Measurements from ENCODE around the gene SCUBE1. TPM values are rescaled to one million over a fixed set of nuclear protein-coding genes. Genes with fewer than 3 reads are reported as not detected.

Gene SCUBE1
- total and polyA plus RNA-seq, 2 of the 4 experiments (the other 2 are of a cell fraction) = not detected

- no peak overlapping the region for H4K91ac ChIP-seq (ENCODE audit: insufficient read depth, low read depth, low read length)
- H3K14ac ChIP-seq (replicated peaks; ENCODE audit: low read depth, low read length) = no peak overlapping the region
- H3K9ac ChIP-seq (ENCODE audit: low read depth, low read length) = no peak overlapping the region
- no peak overlapping the region for H2AK9ac ChIP-seq (replicated peaks; ENCODE audit: low read depth, low read length, poor library complexity)
- no peak overlapping the region for H2BK5ac ChIP-seq (ENCODE audit: low read depth, low read length, poor library complexity, severe bottlenecking)
- BruUV-seq (replicated peaks) = no TSS peak
- H3K79me1 ChIP-seq (ENCODE audit: low read depth in 1 of 2, low read length in 2 of 2) = no peaks in the 10 kb centered on the region
- ChIA-PET POLR2A (ENCODE audit: unreplicated experiment) (no interaction called here), CTCF (no interaction called here)
- DNase-seq = no peak
- H4K8ac ChIP-seq (ENCODE audit: low read depth in 2 of 2, low read length in 2 of 2) = no peak overlapping the region
- no peaks in the 10 kb centered on the region for H4K20me1 ChIP-seq (ENCODE audit: insufficient read depth, low read length)
- WGBS, 2 experiments (ENCODE audit: extremely low coverage in 2 of 2, insufficient read length in 1 of 2) = 67% methylated on average over 3 of the region's 21 CpGs; no CpG with 5 or more reads in 1 of the 2 experiments
- no peak overlapping the region for H3K27ac ChIP-seq (ENCODE audit: insufficient read depth, low read length)
- no peak overlapping the region for H2BK120ac ChIP-seq (ENCODE audit: low read depth, low read length)
- no peak overlapping the region for H3K56ac ChIP-seq (ENCODE audit: extremely low read depth, insufficient read depth, low read length)
- in situ Hi-C loops (cut with MboI; ENCODE audit: low sequenced_read_pairs) = no loop called here
- no peaks in the 10 kb centered on the region for H3K9me3 ChIP-seq (ENCODE audit: control insufficient read depth, insufficient read depth, low read length)
- no peak overlapping the region for H3K4me2 ChIP-seq (ENCODE audit: low read depth, low read length)
- dilution Hi-C loops (cut with HindIII; ENCODE audit: low sequenced_read_pairs, unreplicated experiment) = no loop called here
- H3K4ac ChIP-seq (ENCODE audit: low read depth, low read length) = no peak overlapping the region
- H3K36me3 ChIP-seq (ENCODE audit: control insufficient read depth, insufficient read depth, low read length) = no peaks in the 10 kb centered on the region
- H2BK20ac ChIP-seq (ENCODE audit: low read depth, low read length) = no peak overlapping the region
- H4K5ac ChIP-seq (ENCODE audit: low read depth, low read length) = no peak overlapping the region
- intact Hi-C loops (cut with micrococcal nuclease) = no loop called here
- H2AFZ ChIP-seq (replicated peaks; ENCODE audit: low read length, poor library complexity) = no peak overlapping the region
- no peak overlapping the region for H3K23ac ChIP-seq (ENCODE audit: low read depth, low read length)
- H3K27me3 ChIP-seq (ENCODE audit: control insufficient read depth, insufficient read depth, low read length) = peaks cover 36% of the 10 kb centered on the region
- no peak overlapping the region for H3K18ac ChIP-seq (ENCODE audit: low read depth, low read length)
- H2BK15ac ChIP-seq (ENCODE audit: low read depth, low read length) = no peak overlapping the region
- H3K9me1 ChIP-seq (ENCODE audit: insufficient read depth, low read length) = no peaks in the 10 kb centered on the region
- H3K4me3 ChIP-seq (ENCODE audit: insufficient read depth, low read depth, low read length) = no peak overlapping the region
- H2AK5ac ChIP-seq (ENCODE audit: low read depth, low read length) = no peak overlapping the region
- no peak for ATAC-seq (ENCODE audit: low read depth)
- no peaks in the 10 kb centered on the region for H3K4me1 ChIP-seq (ENCODE audit: control insufficient read depth, insufficient read depth, low read length)
- TF ChIP-seq RAD21 (IDR thresholded peaks at IDR 0.05; ENCODE audit: low read length) = no peak
- TF ChIP-seq CHD1 (IDR thresholded peaks at IDR 0.05; ENCODE audit: low read depth, low read length) = no peak
- TF ChIP-seq BHLHE40 (IDR thresholded peaks at IDR 0.05; ENCODE audit: low read depth, low read length) = no peak
- TF ChIP-seq SMC3 (IDR thresholded peaks at IDR 0.05; ENCODE audit: low read depth, low read length) = no peak
- TF ChIP-seq ELK1 (IDR thresholded peaks at IDR 0.05; ENCODE audit: borderline replicate concordance, low read depth, low read length) = no peak
- TF ChIP-seq MXI1 (IDR thresholded peaks at IDR 0.05; ENCODE audit: borderline replicate concordance, low read depth, low read length) = no peak
- TF ChIP-seq, protein P1, sequence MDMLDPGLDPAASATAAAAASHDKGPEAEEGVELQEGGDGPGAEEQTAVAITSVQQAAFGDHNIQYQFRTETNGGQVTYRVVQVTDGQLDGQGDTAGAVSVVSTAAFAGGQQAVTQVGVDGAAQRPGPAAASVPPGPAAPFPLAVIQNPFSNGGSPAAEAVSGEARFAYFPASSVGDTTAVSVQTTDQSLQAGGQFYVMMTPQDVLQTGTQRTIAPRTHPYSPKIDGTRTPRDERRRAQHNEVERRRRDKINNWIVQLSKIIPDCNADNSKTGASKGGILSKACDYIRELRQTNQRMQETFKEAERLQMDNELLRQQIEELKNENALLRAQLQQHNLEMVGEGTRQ (IDR thresholded peaks at IDR 0.05; ENCODE audit: low read depth, low read length) = no peak
- no peak for TF ChIP-seq RFX5 (IDR thresholded peaks at IDR 0.05; ENCODE audit: low read depth, low read length)
- TF ChIP-seq NFE2L2 (IDR thresholded peaks at IDR 0.05; ENCODE audit: low read depth, low read length) = no peak
- no peak for TF ChIP-seq FOS (IDR thresholded peaks at IDR 0.05; ENCODE audit: low read depth, low read length)
- TF ChIP-seq, protein P2, sequence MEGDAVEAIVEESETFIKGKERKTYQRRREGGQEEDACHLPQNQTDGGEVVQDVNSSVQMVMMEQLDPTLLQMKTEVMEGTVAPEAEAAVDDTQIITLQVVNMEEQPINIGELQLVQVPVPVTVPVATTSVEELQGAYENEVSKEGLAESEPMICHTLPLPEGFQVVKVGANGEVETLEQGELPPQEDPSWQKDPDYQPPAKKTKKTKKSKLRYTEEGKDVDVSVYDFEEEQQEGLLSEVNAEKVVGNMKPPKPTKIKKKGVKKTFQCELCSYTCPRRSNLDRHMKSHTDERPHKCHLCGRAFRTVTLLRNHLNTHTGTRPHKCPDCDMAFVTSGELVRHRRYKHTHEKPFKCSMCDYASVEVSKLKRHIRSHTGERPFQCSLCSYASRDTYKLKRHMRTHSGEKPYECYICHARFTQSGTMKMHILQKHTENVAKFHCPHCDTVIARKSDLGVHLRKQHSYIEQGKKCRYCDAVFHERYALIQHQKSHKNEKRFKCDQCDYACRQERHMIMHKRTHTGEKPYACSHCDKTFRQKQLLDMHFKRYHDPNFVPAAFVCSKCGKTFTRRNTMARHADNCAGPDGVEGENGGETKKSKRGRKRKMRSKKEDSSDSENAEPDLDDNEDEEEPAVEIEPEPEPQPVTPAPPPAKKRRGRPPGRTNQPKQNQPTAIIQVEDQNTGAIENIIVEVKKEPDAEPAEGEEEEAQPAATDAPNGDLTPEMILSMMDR (conservative IDR thresholded peaks at IDR 0.05; ENCODE audit: low read depth, low read length) = no peak
- no peak for TF ChIP-seq MAZ (IDR thresholded peaks at IDR 0.05; ENCODE audit: borderline replicate concordance, low read depth, low read length)
- TF ChIP-seq CEBPB (IDR thresholded peaks at IDR 0.05; ENCODE audit: low read depth, low read length) = no peak
- TF ChIP-seq POLR2A (IDR thresholded peaks at IDR 0.05; ENCODE audit: low read depth, low read length) = no peak
- no peak for TF ChIP-seq MAFK (IDR thresholded peaks at IDR 0.05; ENCODE audit: low read depth, low read length)
Measured at GRCh38 chr22:43320943-43321900, 21.9 kb downstream of the SCUBE1 start.

Measured in IMR-90 (cell line).